HG02763 (cell line): ENCODE data around the gene NCAPH2.

Experiments used
- ATAC-seq: cut with Tn5 transposase; IDR thresholded peaks from one replicate; pipeline ENCODE4 v1.9.1; 2021; ENCODE audit warnings: mild to moderate bottlenecking, moderate library complexity; ENCODE audit not compliant: unreplicated experiment

The NCAPH2 gene

DNA sequence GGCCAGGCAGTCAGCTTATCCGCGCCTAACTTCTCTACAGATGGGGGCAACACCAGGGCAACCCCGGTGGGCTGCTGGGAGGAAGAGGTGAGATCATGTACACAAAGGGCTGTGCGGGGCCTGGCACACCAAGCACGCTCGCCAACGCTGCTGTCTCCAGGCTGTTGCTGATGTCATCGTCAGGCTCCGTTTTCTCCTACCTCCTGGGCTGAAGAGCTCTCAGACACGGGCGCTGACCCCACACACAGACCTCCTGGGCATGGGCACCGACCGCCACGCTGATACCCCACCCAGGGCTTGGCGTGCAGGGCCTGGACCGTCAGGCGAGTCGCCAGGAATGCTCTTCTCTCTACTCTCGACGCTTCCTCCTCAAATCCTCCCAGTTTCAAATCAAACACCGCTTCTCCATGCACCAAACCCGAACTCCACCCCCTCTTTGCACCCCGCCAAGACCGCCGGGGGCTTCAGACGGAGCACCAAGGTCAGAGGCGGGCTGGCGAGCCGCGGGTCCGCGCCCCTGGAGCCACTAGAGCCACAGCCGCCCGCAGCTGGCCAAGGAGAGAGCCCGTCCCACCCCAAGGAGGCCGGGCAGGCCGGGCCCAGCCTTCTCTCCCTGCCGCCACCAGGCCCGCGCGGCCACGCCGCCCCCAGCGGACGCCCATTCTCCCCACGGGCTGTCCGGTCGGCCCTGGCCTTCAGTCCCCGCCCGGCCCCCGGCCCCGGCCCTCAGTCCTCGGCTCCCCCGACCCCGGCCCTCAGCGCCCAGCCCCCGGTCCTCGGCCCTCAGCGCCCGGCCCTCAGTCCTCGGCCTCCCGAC is 34.0 kb upstream of the NCAPH2 start:
- no peak for ATAC-seq

DNA sequence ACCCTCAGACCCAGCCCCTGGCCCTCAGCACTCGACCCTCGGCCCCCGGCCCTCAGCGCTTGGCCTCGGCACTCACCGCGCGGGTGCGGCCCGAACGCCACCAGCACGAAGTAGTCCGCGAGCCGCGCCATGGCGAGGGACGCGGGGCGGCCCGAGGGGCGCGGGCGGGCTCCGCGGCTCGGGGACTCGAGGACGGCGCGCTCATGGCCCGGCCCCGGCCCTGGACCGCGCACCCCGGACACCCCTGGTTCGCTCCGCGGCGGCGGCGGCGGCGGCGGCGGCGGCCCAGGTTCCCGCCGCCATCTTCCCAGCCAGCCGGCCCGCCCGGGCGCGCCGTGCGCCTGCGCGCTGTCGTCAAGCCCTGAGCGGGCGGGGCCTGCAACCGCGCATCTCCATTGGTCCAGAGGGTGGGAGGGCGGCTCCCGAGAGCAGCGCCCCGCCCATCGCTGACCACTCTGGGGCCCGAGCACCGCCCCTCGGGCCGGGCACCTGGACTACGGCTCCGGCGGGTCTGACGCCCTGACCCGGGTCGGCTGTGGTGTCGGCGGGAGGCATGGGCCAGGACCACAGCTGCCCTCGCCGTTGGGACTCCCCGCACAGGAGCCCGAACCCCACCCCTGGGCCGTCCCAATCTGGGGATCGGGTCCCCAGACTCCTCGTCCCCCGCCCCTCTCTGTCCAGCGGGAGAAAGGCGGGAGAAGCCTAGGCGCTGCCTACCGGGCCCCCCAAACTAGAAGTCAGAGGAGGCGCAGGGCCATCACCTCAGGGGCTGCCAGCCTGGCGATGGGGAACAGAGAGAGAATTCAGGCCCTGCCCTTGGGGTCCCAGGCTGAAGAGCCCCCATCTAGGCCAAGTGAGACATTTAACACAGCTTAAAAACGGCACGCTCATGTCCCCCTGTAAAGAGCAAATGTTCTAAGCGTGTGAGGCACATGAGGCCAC is 33.0 kb upstream of the NCAPH2 start, which contains the start of gene SBF1:
SBF1 (minus strand) TSS at position 326 of the 942 bp plus-strand sequence; CDS start at position 131, 195 bp downstream.
- peak; percentile 76 for ATAC-seq

DNA sequence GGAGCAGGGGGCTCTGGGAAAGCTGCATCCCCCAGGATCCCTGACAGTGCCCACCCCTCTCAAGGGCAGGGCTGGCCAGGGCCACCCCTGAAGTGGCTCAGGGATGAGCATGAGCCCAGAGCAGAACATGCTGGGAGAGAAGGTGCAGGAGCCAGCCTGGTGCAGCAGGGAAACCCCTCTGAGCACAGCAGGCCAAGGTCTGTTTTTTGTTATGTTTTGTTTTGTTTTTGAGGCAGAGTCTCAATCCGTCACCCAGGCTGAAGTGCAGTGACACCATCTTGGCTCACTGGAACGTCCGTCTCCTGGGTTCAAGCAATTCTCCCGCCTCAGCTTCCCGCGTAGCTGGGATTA is 32.4 kb upstream of the NCAPH2 start:
- ATAC-seq, result no peak

DNA sequence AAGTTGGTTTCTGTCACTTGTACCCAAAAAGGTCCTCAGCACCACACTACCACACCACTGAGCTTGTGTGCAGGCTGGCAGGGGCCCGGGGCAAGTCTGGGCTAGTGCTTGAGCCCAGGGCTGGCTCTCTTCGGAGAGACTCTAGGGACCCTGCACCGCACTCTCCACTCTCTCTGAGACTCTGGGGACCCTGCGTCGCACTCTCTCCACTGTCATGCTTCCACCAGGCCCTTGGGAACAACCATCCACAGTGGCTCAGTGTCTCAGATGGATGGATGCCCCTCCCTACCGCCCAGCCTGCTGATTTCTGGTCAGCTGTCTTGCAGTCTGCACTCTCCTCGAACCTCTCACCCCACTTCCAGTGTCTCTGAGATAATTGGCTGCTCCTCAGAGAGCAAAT is 31.2 kb upstream of the NCAPH2 start:
- ATAC-seq, result no peak

DNA sequence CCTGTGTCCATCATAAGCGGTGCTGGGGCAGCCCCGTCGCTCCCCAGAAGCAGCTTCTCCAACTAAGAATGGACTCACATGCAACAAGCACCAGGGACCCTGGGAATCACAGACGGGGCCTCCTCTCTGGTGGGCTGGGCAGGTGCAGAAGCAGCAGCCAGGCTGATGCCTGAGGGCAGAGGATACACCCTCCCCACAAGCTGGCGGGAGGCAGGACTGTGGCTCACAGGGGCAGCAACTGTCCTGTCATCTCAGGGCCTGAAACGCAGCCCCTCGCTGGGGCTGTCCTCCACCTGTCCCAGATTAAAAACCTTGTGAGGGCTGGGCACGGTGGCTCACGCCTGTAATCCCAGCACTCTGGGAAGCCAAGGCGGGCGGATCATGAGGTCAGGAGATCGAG is 30.1 kb upstream of the NCAPH2 start:
- ATAC-seq, result no peak

DNA sequence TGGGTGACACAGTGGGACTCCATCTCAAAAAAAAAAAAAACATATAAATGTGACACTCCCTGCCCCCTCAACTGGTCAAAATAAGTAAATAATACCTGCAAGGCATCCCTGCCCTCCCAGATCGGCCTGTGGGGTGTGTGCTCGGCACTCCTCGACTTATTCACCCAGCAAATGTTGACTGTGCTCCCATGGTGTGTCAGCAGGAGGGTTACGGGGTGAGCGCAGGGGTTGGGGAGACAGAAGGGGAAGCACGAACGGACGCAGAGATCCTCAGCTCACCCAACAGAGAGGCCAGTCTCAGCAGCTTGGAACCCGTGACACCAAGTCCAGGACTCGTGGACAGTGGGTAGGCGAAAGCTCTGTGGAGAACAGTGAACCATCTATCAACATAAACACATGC is 28.3 kb upstream of the NCAPH2 start:
- no peak for ATAC-seq

DNA sequence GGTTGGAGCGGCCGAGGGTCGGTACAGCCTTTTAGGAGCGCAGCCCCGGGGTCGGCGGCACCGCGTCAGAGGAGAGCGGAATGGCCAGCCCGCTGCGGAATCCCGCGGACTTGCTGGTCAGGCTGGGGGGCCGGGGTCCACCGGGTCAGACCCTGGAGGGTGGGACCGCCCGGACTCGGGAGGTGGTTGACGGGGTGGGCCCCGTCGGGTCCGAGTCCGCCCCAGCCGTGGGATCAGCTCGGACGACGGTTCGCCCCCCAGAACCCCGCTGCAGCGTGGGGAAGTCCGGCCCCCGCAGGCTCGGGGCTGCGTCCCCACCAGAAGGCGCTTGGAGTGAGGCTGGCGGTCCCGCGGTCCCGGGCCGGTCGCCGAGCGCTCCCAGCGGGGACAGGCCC is 27.0 kb upstream of the NCAPH2 start:
- ATAC-seq, result no peak

DNA sequence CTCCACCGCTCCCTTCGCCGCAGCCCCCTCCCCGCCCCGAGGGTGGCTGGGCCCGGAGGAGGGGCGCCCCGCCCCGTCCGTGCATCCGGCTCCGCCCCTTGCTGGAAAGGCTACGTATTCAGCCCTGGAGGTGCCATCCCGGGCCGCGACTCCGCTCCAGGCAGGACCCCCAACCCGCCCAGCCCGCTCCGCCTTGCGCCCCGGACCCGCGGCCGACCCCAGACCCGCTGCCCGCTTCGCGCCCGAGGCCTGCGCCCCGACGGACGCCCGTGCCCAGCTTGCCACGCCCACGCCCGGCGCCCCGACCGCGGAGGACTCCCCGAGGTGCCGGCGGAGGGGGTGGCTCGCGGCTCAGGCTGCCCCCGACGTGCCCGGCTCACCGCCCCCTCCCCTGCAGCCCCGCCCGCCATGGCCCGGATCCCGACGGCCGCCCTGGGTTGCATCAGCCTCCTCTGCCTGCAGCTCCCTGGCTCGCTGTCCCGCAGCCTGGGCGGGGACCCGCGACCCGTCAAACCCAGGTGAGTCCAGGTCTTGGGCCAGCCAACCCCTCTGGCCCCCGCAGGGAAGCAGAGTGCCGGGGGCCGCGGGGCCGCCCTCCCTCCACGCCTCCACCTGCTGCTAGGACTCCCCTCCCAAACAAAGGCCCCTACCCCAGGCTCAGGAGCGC is 26.5 kb upstream of the NCAPH2 start, which contains the start of gene ADM2:
ADM2 (plus strand) TSS at position 104 of the 667 bp plus-strand sequence; CDS start at position 409, 305 bp downstream.
- ATAC-seq, result no peak

DNA sequence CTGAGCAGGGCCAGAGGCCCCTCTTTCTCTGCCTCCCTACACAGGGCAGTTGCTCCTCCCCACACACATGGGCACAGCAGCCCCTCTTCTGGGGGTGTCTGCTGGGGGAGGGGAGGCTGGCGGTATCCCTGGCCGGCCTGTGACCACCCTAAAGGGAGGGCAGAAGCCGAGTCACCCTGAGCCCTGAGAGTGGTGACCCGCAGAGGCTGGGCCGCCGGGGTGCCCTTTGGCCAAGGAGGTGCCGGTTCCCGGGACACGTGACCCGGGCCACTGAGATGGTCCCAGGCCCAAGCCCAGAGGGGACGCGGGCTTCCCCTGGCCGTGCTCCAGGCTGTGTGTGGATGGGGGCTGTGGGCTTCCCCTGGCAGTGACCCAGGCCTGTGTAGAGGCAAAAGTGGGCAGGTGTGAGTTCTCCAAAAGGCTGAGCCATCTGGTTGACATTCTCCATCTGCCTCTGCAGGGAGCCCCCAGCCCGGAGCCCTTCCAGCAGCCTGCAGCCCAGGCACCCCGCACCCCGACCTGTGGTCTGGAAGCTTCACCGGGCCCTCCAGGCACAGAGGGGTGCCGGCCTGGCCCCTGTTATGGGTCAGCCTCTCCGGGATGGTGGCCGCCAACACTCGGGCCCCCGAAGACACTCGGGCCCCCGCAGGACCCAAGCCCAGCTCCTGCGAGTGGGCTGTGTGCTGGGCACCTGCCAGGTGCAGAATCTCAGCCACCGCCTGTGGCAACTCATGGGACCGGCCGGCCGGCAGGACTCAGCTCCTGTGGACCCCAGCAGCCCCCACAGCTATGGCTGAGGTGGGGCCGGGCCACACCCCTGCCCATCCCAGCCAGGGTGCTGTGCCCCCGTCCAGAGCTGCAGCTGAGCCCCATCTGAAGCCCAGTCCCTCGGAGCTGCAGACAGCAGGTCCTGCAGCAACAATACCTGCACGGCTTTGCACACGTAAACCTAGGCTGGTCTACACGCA is 25.6 kb upstream of the NCAPH2 start:
- no peak for ATAC-seq

DNA sequence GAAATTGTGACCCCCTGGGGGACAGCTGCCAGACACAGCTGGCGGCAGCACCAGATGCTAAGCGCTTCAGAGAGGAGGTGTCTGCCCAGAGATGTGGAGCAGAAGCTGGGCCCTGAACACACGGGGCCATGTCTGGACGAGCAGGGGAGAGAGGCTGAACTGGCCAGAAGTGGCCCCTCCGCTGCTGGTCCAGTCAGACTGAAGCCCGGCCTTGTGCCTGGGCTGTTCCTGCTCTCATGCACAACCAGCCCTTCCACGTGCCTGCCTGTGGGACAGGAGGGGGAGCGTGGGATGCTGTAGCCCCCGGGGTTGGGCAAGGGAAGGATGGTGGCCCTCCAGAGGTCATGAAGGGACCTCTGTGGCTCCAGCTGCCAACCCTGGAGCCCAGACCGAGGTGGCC is 24.9 kb upstream of the NCAPH2 start:
- no peak for ATAC-seq

DNA sequence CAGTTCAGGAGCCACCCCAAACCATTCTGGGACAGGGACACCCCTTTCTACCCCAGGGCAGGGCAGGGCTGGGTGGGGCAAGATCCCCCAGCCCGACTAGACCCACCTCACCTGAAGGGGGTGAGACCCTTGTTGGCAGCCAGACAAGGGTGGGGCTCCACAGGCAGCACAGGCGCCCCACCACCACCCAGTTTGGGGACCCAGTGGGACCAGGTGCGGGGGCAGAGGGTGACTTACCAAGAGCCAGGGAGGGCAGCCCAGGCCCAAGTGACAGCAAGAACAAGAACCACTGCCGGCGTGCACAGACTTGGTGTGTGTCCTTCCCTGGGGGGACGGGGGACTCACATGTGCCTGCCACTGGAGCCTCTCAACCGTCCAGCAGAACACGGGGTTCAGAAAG is 24.5 kb upstream of the NCAPH2 start:
- ATAC-seq, result no peak

DNA sequence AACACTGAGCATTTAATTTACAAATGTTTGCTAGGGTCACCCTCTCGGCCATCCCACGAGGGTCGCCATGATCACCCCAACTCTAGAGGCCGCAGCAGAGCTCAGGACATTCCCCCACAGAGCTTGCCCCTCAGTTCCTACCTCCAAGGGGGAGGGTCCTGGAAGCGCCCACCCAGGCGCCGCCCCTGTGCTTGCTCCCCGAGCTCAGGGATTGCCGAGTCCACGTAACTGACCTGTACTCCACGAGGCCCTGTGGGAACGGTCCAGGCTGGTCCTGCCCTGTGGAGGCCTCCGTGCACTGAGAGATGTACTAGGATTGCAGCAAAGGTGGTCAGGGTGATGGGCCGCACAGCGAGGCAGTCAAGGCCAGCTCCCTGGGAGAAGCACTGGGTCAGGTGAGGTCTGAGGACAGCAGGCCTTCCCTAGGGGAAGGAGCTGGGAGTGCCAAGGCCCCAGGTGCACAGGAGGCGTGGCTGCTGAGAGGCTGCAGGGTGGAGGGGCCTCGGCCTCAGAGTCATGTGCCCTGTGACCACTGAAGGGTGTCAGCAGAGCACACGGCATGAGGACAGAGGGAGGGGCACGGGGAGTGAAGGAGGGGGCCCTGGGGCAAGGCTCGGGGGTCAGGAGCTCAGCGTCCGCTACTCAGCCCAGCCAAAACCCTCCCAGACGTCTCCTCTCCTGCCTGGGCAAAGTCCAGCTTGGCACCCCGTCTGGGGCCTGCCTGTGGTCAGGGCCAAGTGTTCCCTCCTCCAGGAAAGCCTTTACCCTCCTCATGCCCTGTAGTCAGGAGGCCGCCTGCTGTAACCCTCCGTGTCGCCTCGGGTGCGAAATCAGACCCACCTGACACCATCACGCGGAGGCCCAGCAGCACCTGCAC is 23.8 kb upstream of the NCAPH2 start:
- no peak for ATAC-seq

DNA sequence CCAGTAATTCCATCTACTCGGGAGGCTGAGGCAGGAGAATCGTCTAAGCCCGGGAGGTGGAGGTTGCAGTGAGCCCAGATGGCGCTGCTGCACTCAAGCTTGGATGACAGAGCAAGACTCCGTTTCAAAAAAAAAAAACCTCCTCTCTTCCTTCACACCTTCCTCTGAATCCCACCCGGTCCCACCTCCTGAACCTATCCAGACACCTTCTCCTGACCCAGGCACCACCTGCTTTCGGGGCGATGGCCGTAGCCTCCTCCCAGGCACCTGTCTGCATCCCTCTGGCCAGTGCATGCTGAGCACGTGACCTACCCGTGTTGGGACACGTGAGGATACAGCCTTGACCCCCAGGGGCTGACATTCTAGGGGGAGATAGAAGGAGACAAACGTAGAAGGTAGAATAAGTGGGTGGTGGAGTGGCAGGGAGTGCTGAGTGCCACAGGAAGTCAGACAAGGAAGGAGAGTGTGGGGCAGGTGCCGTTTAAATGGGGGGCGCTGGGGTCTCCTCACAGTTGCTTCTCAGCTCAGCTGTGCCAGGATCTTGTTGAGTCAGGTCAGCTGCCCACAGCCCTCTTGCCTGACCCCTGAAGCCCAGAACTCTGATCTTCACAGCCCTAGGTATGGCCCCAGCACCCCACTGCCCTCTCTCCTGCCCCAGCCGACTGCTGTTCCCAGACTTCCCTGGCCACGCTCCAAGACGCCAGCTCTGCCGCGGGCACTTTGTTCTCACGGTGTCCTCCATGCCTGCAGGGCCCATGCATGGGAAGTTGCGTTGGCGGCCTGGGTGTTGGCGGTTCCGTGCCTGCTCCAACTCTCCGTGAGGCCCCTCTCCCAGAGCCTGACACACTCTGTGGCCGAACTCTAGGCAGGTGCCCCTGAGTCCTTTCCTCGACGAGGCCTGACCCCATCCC is 22.5 kb upstream of the NCAPH2 start:
- ATAC-seq, result no peak

DNA sequence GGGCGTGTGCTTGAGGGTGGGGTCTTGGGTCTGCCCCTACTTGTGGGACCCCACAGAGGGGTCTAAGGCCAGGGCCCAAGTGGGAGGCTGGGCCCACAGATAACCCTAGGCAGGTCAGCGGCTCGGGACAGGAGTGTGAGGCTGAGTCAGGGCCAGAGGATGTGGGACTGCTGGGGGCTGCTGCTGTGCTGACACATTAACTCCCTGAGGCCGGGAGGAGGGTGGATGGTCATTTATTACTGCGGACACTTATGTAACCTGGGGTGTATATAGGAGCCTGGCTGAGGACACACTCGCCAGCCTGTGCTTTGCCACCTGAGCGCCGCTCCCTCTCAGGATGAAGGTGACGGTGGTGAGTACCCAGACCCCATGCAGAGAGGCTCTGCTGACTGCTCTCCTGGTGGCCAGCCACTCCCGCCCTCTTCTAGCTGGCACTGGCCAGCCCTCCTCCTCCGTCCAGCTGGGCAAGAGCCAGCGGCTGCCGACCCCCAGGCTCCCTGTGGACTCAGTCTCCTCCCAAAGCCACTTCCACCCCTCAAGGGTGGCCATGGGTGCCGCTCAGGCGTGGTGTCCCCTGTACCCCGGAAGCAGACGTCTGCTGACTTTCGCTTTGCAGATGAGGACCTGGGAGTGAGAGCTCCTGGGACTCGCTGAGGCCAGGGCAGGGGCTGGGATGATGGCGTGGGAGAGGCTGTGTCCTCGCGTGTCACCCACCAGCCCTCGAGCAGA is 21.3 kb upstream of the NCAPH2 start, which contains the start of gene MIOX:
MIOX (plus strand) TSS at position 299 of the 729 bp plus-strand sequence; CDS start at position 338, 39 bp downstream.
- ATAC-seq, result no peak

DNA sequence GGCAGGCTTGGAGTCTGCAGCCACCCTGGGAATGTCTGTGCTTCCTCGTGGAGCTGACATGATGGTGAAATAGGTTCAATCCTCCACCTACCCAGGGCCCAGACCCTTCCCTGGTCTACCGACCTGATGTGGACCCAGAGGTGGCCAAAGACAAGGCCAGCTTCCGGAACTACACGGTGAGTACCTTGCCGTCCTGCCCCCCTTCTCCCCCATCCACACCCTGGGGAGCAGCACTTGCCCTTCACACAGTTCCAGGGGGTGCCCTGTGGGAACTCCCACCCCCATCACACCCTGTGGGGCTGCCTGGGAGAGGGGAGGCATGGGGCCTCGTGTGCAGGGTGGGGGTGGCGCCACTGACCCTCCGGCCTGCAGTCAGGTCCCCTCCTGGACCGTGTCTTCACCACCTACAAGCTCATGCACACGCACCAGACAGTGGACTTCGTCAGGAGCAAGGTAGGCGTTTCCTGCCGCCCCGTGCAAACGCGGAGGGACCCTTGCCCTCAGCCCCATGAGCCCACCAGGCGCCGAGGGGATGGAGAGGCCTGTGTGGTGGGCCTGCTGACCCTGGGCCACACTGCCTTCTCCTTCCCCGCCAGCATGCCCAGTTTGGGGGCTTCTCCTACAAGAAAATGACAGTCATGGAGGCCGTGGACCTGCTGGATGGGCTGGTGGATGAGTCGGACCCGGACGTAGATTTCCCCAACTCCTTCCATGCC is 20.6 kb upstream of the NCAPH2 start:
- ATAC-seq, result no peak

DNA sequence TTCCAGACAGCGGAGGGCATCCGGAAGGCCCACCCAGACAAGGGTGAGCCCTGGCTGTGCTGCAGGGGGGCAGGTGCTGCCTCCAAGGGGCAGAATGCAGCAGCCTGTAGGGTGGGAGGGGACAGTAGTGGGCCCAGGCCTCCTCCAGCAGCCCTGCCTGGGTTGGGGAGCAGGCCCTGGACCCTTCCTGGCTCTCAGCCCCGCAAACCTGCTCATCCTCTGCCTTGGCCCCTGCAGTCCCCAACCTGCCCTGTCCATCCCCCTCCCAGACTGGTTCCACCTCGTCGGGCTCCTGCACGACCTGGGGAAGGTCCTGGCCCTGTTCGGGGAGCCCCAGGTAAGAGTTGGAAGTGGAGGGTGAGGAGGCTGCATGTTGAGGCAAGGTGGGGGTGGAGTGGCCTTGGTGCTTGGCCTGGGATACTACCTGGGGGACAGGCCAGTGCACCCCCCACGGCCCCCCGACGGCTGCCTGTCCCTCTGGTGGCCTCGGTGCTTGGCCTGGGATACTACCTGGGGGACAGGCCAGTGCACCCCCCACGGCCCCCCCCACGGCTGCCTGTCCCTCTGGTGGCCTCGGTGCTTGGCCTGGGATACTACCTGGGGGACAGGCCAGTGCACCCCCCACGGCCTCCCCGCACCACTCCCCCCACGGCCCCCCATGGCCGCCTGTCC is 19.9 kb upstream of the NCAPH2 start:
- no peak for ATAC-seq
